IMR-90 (cell line): ENCODE results near the gene KDM4E. TPM values are rescaled to one million over a fixed set of nuclear protein-coding genes. Genes with fewer than 3 reads are reported as not detected.

Source experiments
- polyA plus RNA-seq, 3 experiments: library from polyadenylated mRNA; depleted of rRNA; stranded (reverse); fragments of >200 nt; gene quantifications; 2 replicates each; pipeline ENCODE4 v1.2.3, GENCODE V29; 2012; ENCODE audit warnings: low replicate concordance in 1 of 3
- total RNA-seq: library from RNA; depleted of rRNA; stranded (reverse); fragments of >200 nt; gene quantifications from 2 replicates; pipeline ENCODE4 v1.2.3, GENCODE V29; 2012; rRNA removed

KDM4E gene
- total and polyA plus RNA-seq, 2 of the 4 experiments (the other 2 are of a cell fraction), result not detected

Other genes with a start within 250 kb of the KDM4E start
- 48.6 and 70.0 TPM in 2 replicates for gene CWC15, start 51.7 kb upstream of the KDM4E start, total RNA-seq
- 34.7 and 38.4 TPM in 2 replicates for gene CWC15, start 51.7 kb upstream of the KDM4E start, polyA plus RNA-seq (2012; rRNA removed)
- gene KDM4D, start 51.5 kb upstream of the KDM4E start, total RNA-seq, result 0.90 and 1.1 TPM in 2 replicates
- 0.99 and 1.1 TPM in 2 replicates for gene KDM4D, start 51.5 kb upstream of the KDM4E start, polyA plus RNA-seq (2012; rRNA removed)
- not detected in 2 replicates for gene KDM4F, start 24.2 kb downstream of the KDM4E start, total RNA-seq
- gene KDM4F, start 24.2 kb downstream of the KDM4E start, polyA plus RNA-seq (2012; rRNA removed), result not detected in 2 replicates
- 3.4 and 4.4 TPM in 2 replicates for gene SRSF8, start 41.7 kb downstream of the KDM4E start, total RNA-seq
- gene SRSF8, start 41.7 kb downstream of the KDM4E start, polyA plus RNA-seq (2012; rRNA removed), result 11.3 and 14.3 TPM in 2 replicates
- 17.6 and 20.6 TPM in 2 replicates for gene ENDOD1, start 64.6 kb downstream of the KDM4E start, total RNA-seq
- gene ENDOD1, start 64.6 kb downstream of the KDM4E start, polyA plus RNA-seq (2012; rRNA removed), result 6.5 and 7.0 TPM in 2 replicates
- 7.7 and 10.0 TPM in 2 replicates for gene SESN3, start 205.9 kb downstream of the KDM4E start, total RNA-seq
- gene SESN3, start 205.9 kb downstream of the KDM4E start, polyA plus RNA-seq (2012; rRNA removed), result 1.3 and 2.0 TPM in 2 replicates